Adrenal gland (tissue), 12 donors: ENCODE measurements around the gene ARL8B. TPM values are rescaled to one million over a fixed set of nuclear protein-coding genes. Genes with fewer than 3 reads are reported as not detected.

Experiments used
- DNase-seq, 7 donors: peaks; one replicate each; pipeline ENCODE4 v3.0.0-alpha.2; 2019 to 2020
- H3K27ac ChIP-seq, 5 donors: fragments of 200-600 bp; sonication (generic) in 4 of 5; 1 replicate in 3 of 5; 2 replicates in 2 of 5; pipeline versions ENCODE4 v1.5.1 to v1.8.0; 2016 to 2020; ENCODE audit warnings: mild to moderate bottlenecking in 1 of 5
- H3K27me3 ChIP-seq: fragments of 200-600 bp; 2 replicates; pipeline ENCODE4 v1.8.0; 2021
- H3K36me3 ChIP-seq, 2 donors: fragments of 200-600 bp; replicated peaks in 1 of 2; 1 replicate in 1 of 2; 2 replicates in 1 of 2; pipeline versions ENCODE4 v1.5.1 to v1.8.0; 2018 to 2022
- H3K4me1 ChIP-seq, 2 donors: fragments of 200-600 bp; replicated peaks in 1 of 2; 1 replicate in 1 of 2; 2 replicates in 1 of 2; pipeline versions ENCODE4 v1.5.1 to v1.8.0; 2018 to 2021
- H3K4me3 ChIP-seq, 4 donors: fragments of 200-600 bp; sonication (generic) in 3 of 4; one replicate each; pipeline ENCODE4 v1.5.1; 2016 to 2018
- H3K9me3 ChIP-seq, 3 donors: fragments of 200-600 bp; sonication (generic) in 1 of 3; replicated peaks in 1 of 3; 1 replicate in 2 of 3; 2 replicates in 1 of 3; pipeline versions ENCODE4 v1.5.1 to v1.8.0; 2016 to 2021
- POLR2A ChIP-seq, 2 donors: fragments of 450-650 bp; IDR thresholded peaks; one replicate each; pipeline ENCODE4 v1.6.1; 2017; ENCODE audit warnings: antibody characterized with exemption in 2 of 2, mild to moderate bottlenecking in 2 of 2, moderate library complexity in 1 of 2
- WGBS, 4 donors: extraction: QIAGEN DNeasy Blood & Tissue Kit in 2 of 4; methylation state at CpG; one replicate each; pipeline versions ENCODE4 v1.1.5 to v1.1.7; 2013 to 2017; 5-methylcytosine and 5-hydroxymethylcytosine counted together
- intact Hi-C, 2 donors: fragments of 100-400 bp; cut with DNase I; formaldehyde crosslinking; loops; one replicate each; pipeline versions ENCODE4 v1.14.1 to v1.15.0; 2022 to 2023
- polyA plus RNA-seq, 3 donors: library from polyadenylated mRNA; stranded (reverse); fragments of 200-250 nt in 2 of 3; fragments of 350-450 nt in 1 of 3; fragmentation: Illumina TruSeq in 1 of 3; extraction: RNeasy Lipid Tissue Mini Kit (QIAGEN cat#74804) in 1 of 3; gene quantifications; one replicate each; pipeline ENCODE4 v1.2.3, GENCODE V29; 2013 to 2014
- total RNA-seq, 9 donors: library from RNA; depleted of rRNA in 4 of 9; stranded (reverse); fragments of >200 nt in 4 of 9; fragments of 120-200 nt in 1 of 9; fragmentation: NEBNext Ultra II Directional in 1 of 9; extraction: Animal tissue kit (Norgen Biotek cat#: 25700) in 1 of 9; gene quantifications; one replicate each; pipeline versions ENCODE4 v1.1.0 to v1.2.4, GENCODE V29; 2013 to 2023
- TF ChIP-seq, protein P1 (sequence below), 6 experiments: fragments of 450-650 bp in 4 of 6; fragments of 200-600 bp in 2 of 6; sonication (generic) in 1 of 6; IDR thresholded peaks; 1 replicate in 5 of 6; 2 replicates in 1 of 6; pipeline versions ENCODE4 v1.5.1 to v1.8.0; 2016 to 2021; ENCODE audit warnings: antibody characterized with exemption in 6 of 6, mild to moderate bottlenecking in 2 of 6, moderate library complexity in 1 of 6
- donor health status: healthy with polysubstance abuse.
- donor health status: Bipolar disorder and iron deficiency.
- donor health status: DM: yes; HTN: yes; CAD: no.
- donor health status: DM: no; HTN: no; CAD: no.
- donor health status: DM: no; HTN: no; CAD: no.
- donor health status: DM: yes; HTN: yes; CAD: no.

ARL8B gene
- total and polyA plus RNA-seq, 12 donors, result 27.8 to 131 (median 52.8) TPM

- H3K4me1 ChIP-seq, result peaks cover 16 to 67% of the 10 kb centered on the region in 2 donors
These were observed 69.6 kb downstream of the ARL8B start for GRCh38 chr3:5191555-5192304.

GRCh38 chr3:5192571-5193365 is 70.7 kb downstream of the ARL8B start:
- Histone ChIP-seq H3K36me3 (no peaks in the 10 kb centered on the region), H3K27ac (no peak overlapping the region), H3K4me3 (no peak overlapping the region), H3K27me3 (no peaks in the 10 kb centered on the region), H3K9me3 (no peaks in the 10 kb centered on the region), H3K4me1 (peaks cover 22 to 73% of the 10 kb centered on the region in 2 donors)
- DNase-seq, result no peak
- TF ChIP-seq, protein P1, sequence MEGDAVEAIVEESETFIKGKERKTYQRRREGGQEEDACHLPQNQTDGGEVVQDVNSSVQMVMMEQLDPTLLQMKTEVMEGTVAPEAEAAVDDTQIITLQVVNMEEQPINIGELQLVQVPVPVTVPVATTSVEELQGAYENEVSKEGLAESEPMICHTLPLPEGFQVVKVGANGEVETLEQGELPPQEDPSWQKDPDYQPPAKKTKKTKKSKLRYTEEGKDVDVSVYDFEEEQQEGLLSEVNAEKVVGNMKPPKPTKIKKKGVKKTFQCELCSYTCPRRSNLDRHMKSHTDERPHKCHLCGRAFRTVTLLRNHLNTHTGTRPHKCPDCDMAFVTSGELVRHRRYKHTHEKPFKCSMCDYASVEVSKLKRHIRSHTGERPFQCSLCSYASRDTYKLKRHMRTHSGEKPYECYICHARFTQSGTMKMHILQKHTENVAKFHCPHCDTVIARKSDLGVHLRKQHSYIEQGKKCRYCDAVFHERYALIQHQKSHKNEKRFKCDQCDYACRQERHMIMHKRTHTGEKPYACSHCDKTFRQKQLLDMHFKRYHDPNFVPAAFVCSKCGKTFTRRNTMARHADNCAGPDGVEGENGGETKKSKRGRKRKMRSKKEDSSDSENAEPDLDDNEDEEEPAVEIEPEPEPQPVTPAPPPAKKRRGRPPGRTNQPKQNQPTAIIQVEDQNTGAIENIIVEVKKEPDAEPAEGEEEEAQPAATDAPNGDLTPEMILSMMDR (IDR thresholded peaks at IDR 0.05), result no peak
- no peak for TF ChIP-seq POLR2A (IDR thresholded peaks at IDR 0.05)
- WGBS, 4 donors, result 94 to 98% (median 96%) methylated on average over 3 of the region's 3 CpGs
- intact Hi-C loops, result no loop called here

More at GRCh38 chr3:5191555-5192304, 69.6 kb downstream of the ARL8B start:
- Histone ChIP-seq H3K9me3 (no peaks in the 10 kb centered on the region), H3K36me3 (no peaks in the 10 kb centered on the region), H3K27me3 (no peaks in the 10 kb centered on the region), H3K27ac (no peak overlapping the region), H3K4me3 (no peak overlapping the region)
- intact Hi-C loops, result no loop called here
- TF ChIP-seq, protein P1 (IDR thresholded peaks at IDR 0.05), result no peak
- TF ChIP-seq POLR2A (IDR thresholded peaks at IDR 0.05), result no peak
- no peak for DNase-seq
- 85 to 91% (median 88%) methylated on average over 5 of the region's 5 CpGs for WGBS, 4 donors

DNA sequence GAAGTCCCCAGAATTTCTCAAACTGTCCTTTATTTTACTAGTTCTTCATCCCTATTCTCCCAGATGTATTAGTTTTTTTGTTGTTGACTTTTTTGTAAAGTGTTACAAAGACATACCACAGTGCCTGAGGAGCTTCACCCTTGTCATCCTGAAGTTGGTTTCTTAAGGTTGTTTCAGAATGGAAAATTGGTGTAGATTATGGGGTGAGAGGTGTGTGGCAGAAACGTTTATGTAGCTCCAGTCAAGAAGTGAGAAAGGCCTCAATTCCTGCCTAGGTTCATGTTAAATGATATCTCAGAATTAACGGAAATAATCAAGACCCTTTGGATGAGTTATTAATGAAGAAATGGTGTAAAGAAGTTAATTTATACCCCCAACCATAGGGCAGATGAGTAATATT is 72.2 kb downstream of the ARL8B start:
- WGBS, 4 donors, result 50 to 67% (median 56%) methylated on average over 2 of the region's 2 CpGs
- Histone ChIP-seq H3K4me3 (no peak overlapping the region), H3K36me3 (no peaks in the 10 kb centered on the region), H3K27ac (peak overlapping the region in 3 of 5 donors; percentile 56 to 75 (median 57)), H3K27me3 (no peaks in the 10 kb centered on the region), H3K9me3 (no peaks in the 10 kb centered on the region), H3K4me1 (peaks cover 17 to 71% of the 10 kb centered on the region in 2 donors)
- no peak for DNase-seq
- intact Hi-C loops, result no loop called here
- TF ChIP-seq, protein P1 (IDR thresholded peaks at IDR 0.05), result no peak
- no peak for TF ChIP-seq POLR2A (IDR thresholded peaks at IDR 0.05)

GRCh38 chr3:5194801-5195509 is 72.9 kb downstream of the ARL8B start:
- H3K36me3 ChIP-seq, result peaks cover 0 to 4% of the 10 kb centered on the region in 2 donors
- no peak overlapping the region for H3K4me3 ChIP-seq
- H3K9me3 ChIP-seq, result no peaks in the 10 kb centered on the region
- intact Hi-C loops, result no loop called here
- TF ChIP-seq, protein P1 (IDR thresholded peaks at IDR 0.05), result no peak
- peak in 1 of 2 donors; percentile 55 for TF ChIP-seq POLR2A (IDR thresholded peaks at IDR 0.05)
- 28 to 42% (median 33%) methylated on average over 2 of the region's 2 CpGs for WGBS, 4 donors
- peaks cover 17 to 65% of the 10 kb centered on the region in 2 donors for H3K4me1 ChIP-seq
- H3K27me3 ChIP-seq, result no peaks in the 10 kb centered on the region
- H3K27ac ChIP-seq, result peak overlapping the region in 3 of 5 donors; percentile 56 to 75 (median 57)
- peak; percentile 40 to 80 (median 68) for DNase-seq
